Heart left ventricle (tissue), 16 donors: ENCODE results near the gene SCFD2. TPM values are rescaled to one million over a fixed set of nuclear protein-coding genes. Genes with fewer than 3 reads are reported as not detected.
"Not testable (repeated sequence)": the region's sequence is repeated elsewhere in the genome, so short reads cannot be mapped to it uniquely, and the experiment has no call there.

Experiments
- ATAC-seq, 4 donors: fragments of 200-7000 bp; cut with Tn5 transposase; one replicate each; pipeline ENCODE4 v1.9.1; 2020 to 2022; ENCODE audit warnings: moderate library complexity in 4 of 4, mild to moderate bottlenecking in 3 of 4, moderate number of reproducible peaks in 1 of 4
- DNase-seq, 5 donors: peaks; one replicate each; pipeline ENCODE4 v3.0.0-alpha.2; 2020
- H3K27ac ChIP-seq, 12 donors: fragments of 200-600 bp; sonication (generic) in 4 of 12; one replicate each; pipeline versions ENCODE4 v1.5.0 to v1.8.0; 2016 to 2022; ENCODE audit warnings: mild to moderate bottlenecking in 2 of 12
- H3K27me3 ChIP-seq, 9 donors: fragments of 200-600 bp; sonication (generic) in 2 of 9; one replicate each; pipeline versions ENCODE4 v1.5.1 to v1.8.0; 2016 to 2022; ENCODE audit warnings: mild to moderate bottlenecking in 3 of 9
- H3K36me3 ChIP-seq, 9 donors: fragments of 200-600 bp; sonication (generic) in 2 of 9; one replicate each; pipeline versions ENCODE4 v1.5.0 to v1.8.0; 2018 to 2022; ENCODE audit warnings: mild to moderate bottlenecking in 2 of 9
- H3K4me1 ChIP-seq, 12 donors: fragments of 200-600 bp; sonication (generic) in 4 of 12; one replicate each; pipeline versions ENCODE4 v1.5.0 to v1.8.0; 2016 to 2022; ENCODE audit warnings: mild to moderate bottlenecking in 3 of 12
- H3K4me3 ChIP-seq, 12 donors: fragments of 200-600 bp; sonication (generic) in 4 of 12; one replicate each; pipeline versions ENCODE4 v1.5.0 to v1.8.0; 2017 to 2022; ENCODE audit warnings: mild to moderate bottlenecking in 9 of 12, moderate library complexity in 4 of 12
- H3K9me3 ChIP-seq, 12 donors: fragments of 200-600 bp; sonication (generic) in 4 of 12; one replicate each; pipeline versions ENCODE4 v1.5.0 to v1.8.0; 2016 to 2022; ENCODE audit warnings: mild to moderate bottlenecking in 1 of 12
- POLR2A ChIP-seq, 2 donors: fragments of 450-650 bp; IDR thresholded peaks; one replicate each; pipeline ENCODE4 v1.6.1; 2017; ENCODE audit warnings: antibody characterized with exemption in 2 of 2, mild to moderate bottlenecking in 2 of 2, moderate library complexity in 2 of 2
- WGBS, 4 donors: extraction: QIAGEN DNeasy Blood & Tissue Kit in 2 of 4; methylation state at CpG; one replicate each; pipeline versions ENCODE4 v1.1.5 to v1.1.7; 2013 to 2018; 5-methylcytosine and 5-hydroxymethylcytosine counted together
- intact Hi-C, 10 donors: fragments of 100-400 bp; cut with DNase I; formaldehyde crosslinking; loops; one replicate each; pipeline versions ENCODE4 v1.11.1 to v1.14.2; 2022
- polyA plus RNA-seq, 2 donors: library from polyadenylated mRNA; stranded (reverse); fragments of 200-250 nt; gene quantifications; one replicate each; pipeline ENCODE4 v1.2.3, GENCODE V29; 2013
- total RNA-seq, 9 donors: library from RNA; depleted of rRNA in 2 of 9; stranded (reverse); fragments of >200 nt in 2 of 9; fragmentation: NEBNext Ultra II Directional in 3 of 9; extraction: Animal tissue kit (Norgen Biotek cat#: 25700) in 3 of 9; gene quantifications; one replicate each; pipeline versions ENCODE4 v1.1.0 to v1.2.4, GENCODE V29; 2016 to 2023
- TF ChIP-seq, protein P1 (sequence below), 12 donors: fragments of 200-600 bp; sonication (generic) in 4 of 12; IDR thresholded peaks; one replicate each; pipeline versions ENCODE4 v1.5.0 to v1.8.0; 2018 to 2022; ENCODE audit warnings: antibody characterized with exemption in 12 of 12, mild to moderate bottlenecking in 5 of 12
- donor health status: ischemic (EF 13 %, LVEDD 7.1; RV severe dilation, severe dysfunction).
- donor health status: healthy with polysubstance abuse.
- donor health status: DM: no; HTN: yes; CAD: no.
- donor health status: DM: no; HTN: no; CAD: no.
- donor health status: ischemic (EF 25% LVEDD 6.9; RV normal size, moderate dysfunction).
- donor health status: ischemic (EF 25% LVEDD 5.7; RV mildly dilated, moderate dysfunction).
- donor health status: healthy.
- donor health status: DM: yes; HTN: yes; CAD: no.
- donor health status: ischemic (EF 35%, LVEDD 5.7; RV mildly dilated, moderate dysfunction).
- donor health status: nonischemic (EF 11% LVEDD 7.7; RV severe dilation, severe dysfunction).
- donor health status: DM: yes; HTN: yes; CAD: no.
- donor health status: PGD.
- donor health status: ischemic (EF 29% LVEDD 5.4; RV normal size, mild dysfunction).
- donor health status: nonischemic (EF 23%, LVEDD 6.1; RV moderate dilation, normal function).

The SCFD2 gene
- total and polyA plus RNA-seq, 11 donors = 3.7 to 14.0 (median 9.8) TPM

GRCh38 chr4:53267026-53267425, 98.8 kb downstream of the SCFD2 start:
- TF ChIP-seq POLR2A (IDR thresholded peaks at IDR 0.05) = no peak
- TF ChIP-seq, protein P1, sequence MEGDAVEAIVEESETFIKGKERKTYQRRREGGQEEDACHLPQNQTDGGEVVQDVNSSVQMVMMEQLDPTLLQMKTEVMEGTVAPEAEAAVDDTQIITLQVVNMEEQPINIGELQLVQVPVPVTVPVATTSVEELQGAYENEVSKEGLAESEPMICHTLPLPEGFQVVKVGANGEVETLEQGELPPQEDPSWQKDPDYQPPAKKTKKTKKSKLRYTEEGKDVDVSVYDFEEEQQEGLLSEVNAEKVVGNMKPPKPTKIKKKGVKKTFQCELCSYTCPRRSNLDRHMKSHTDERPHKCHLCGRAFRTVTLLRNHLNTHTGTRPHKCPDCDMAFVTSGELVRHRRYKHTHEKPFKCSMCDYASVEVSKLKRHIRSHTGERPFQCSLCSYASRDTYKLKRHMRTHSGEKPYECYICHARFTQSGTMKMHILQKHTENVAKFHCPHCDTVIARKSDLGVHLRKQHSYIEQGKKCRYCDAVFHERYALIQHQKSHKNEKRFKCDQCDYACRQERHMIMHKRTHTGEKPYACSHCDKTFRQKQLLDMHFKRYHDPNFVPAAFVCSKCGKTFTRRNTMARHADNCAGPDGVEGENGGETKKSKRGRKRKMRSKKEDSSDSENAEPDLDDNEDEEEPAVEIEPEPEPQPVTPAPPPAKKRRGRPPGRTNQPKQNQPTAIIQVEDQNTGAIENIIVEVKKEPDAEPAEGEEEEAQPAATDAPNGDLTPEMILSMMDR (IDR thresholded peaks at IDR 0.05) = no peak
- ATAC-seq (no peak), DNase-seq (no peak)
- intact Hi-C loops = no loop called here
- 88 to 98% (median 93%) methylated on average over 4 of the region's 4 CpGs for WGBS, 4 donors
- no peak overlapping the region for H3K27ac ChIP-seq
- H3K4me3 ChIP-seq = no peak overlapping the region
- H3K36me3 ChIP-seq = no peaks in the 10 kb centered on the region
- peaks cover 0 to 13% (median 2%) of the 10 kb centered on the region in 12 donors for H3K9me3 ChIP-seq
- no peaks in the 10 kb centered on the region for H3K27me3 ChIP-seq
- no peaks in the 10 kb centered on the region for H3K4me1 ChIP-seq

DNA sequence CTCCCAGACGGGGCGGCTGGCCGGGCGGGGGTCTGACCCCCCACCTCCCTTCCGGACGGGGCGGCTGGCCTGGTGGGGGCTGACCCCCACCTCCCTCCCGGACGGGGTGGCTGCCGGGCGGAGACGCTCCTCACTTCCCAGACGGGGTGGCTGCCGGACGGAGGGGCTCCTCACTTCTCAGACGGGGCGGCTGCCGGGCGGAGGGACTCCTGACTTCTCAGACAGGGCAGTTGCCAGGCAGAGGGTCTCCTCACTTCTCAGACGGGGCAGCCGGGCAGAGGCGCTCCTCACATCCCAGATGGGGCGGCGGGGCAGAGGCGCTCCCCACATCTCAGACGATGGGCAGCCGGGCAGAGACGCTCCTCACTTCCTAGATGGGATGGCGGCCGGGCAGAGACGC, 109.9 kb downstream of the SCFD2 start:
- intact Hi-C loops, H3K4me3 ChIP-seq, H3K27me3 ChIP-seq, H3K27ac ChIP-seq, DNase-seq, H3K36me3 ChIP-seq, ATAC-seq, H3K4me1 ChIP-seq: not testable (repeated sequence)
- peaks cover 0 to 12% (median 0%) of the 10 kb centered on the region in 12 donors for H3K9me3 ChIP-seq
- WGBS, 4 donors = 98 to 100% (median 99%) methylated on average over 4 to 28 of the region's 31 CpGs

GRCh38 chr4:53240573-53240972, 125.3 kb downstream of the SCFD2 start:
- Histone ChIP-seq H3K4me3 (no peak overlapping the region), H3K27me3 (no peaks in the 10 kb centered on the region), H3K9me3 (peaks cover 0 to 10% (median 0%) of the 10 kb centered on the region in 12 donors), H3K36me3 (no peaks in the 10 kb centered on the region), H3K27ac (no peak overlapping the region), H3K4me1 (no peaks in the 10 kb centered on the region)
- 79 to 88% (median 87%) methylated on average over 5 of the region's 5 CpGs for WGBS, 4 donors
- DNase-seq = no peak
- intact Hi-C loops = no loop called here
- no peak for ATAC-seq
- TF ChIP-seq POLR2A (IDR thresholded peaks at IDR 0.05) = no peak
- TF ChIP-seq, protein P1 (IDR thresholded peaks at IDR 0.05) = no peak

- H3K4me3 ChIP-seq, H3K36me3 ChIP-seq, H3K27ac ChIP-seq, H3K9me3 ChIP-seq, DNase-seq, H3K27me3 ChIP-seq, ATAC-seq, intact Hi-C loops: not testable (repeated sequence)
- WGBS, 4 donors = 98 to 99% methylated on average over 17 to 19 of the region's 29 CpGs; no CpG with 5 or more reads in 2 of the 4 donors
- H3K4me1 ChIP-seq = peaks cover 0 to 10% (median 0%) of the 10 kb centered on the region in 12 donors
Observed at GRCh38 chr4:53238352-53238751, 127.5 kb downstream of the SCFD2 start.

DNA sequence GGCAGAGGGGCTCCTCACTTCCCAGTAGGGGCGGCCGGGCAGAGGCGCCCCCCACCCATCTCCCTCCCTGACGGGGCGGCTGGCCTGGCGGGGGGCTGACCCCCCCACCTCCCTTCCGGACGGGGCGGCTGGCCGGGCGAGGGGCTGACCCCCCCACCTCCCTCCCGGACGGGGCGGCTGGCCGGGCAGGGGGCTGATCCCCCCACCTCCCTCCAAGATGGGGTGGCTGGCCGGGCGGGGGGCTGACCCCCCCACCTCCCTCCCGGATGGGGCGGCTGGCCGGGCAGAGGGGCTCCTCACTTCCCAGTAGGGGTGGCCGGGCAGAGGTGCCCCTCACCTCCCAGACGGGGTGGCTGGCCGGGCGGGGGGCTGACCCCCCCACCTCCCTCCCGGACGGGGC, 128.1 kb downstream of the SCFD2 start:
- H3K36me3 ChIP-seq, H3K9me3 ChIP-seq, H3K4me3 ChIP-seq, H3K27me3 ChIP-seq, ATAC-seq, H3K27ac ChIP-seq, intact Hi-C loops: not testable (repeated sequence)
- WGBS, 4 donors = 96% methylated on average over 16 to 19 of the region's 26 CpGs; no CpG with 5 or more reads in 2 of the 4 donors
- H3K4me1 ChIP-seq = peaks cover 0 to 14% (median 0%) of the 10 kb centered on the region in 12 donors
- DNase-seq = peak in 1 of 5 donors; percentile 22

GRCh38 chr4:53236624-53237023, 129.2 kb downstream of the SCFD2 start:
- intact Hi-C loops, H3K27ac ChIP-seq, ATAC-seq, H3K9me3 ChIP-seq, H3K36me3 ChIP-seq, DNase-seq, H3K4me3 ChIP-seq, H3K27me3 ChIP-seq: not testable (repeated sequence)
- peaks cover 0 to 14% (median 0%) of the 10 kb centered on the region in 12 donors for H3K4me1 ChIP-seq
- 100% methylated on average over 2 of the region's 2 CpGs for WGBS, 4 donors
